SH-SY5Y (cell line): ENCODE data around the gene TNNI2.

Experiments
- GATA2 ChIP-seq: IDR thresholded peaks from 2 replicates; pipeline ENCODE4 v1.6.1; 2011; ENCODE audit warnings: mild to moderate bottlenecking, low read depth, low read length
- GATA3 ChIP-seq: IDR thresholded peaks from 2 replicates; pipeline ENCODE4 v1.6.1; 2011; ENCODE audit warnings: low read depth, mild to moderate bottlenecking, low read length, moderate library complexity

TNNI2 gene

DNA sequence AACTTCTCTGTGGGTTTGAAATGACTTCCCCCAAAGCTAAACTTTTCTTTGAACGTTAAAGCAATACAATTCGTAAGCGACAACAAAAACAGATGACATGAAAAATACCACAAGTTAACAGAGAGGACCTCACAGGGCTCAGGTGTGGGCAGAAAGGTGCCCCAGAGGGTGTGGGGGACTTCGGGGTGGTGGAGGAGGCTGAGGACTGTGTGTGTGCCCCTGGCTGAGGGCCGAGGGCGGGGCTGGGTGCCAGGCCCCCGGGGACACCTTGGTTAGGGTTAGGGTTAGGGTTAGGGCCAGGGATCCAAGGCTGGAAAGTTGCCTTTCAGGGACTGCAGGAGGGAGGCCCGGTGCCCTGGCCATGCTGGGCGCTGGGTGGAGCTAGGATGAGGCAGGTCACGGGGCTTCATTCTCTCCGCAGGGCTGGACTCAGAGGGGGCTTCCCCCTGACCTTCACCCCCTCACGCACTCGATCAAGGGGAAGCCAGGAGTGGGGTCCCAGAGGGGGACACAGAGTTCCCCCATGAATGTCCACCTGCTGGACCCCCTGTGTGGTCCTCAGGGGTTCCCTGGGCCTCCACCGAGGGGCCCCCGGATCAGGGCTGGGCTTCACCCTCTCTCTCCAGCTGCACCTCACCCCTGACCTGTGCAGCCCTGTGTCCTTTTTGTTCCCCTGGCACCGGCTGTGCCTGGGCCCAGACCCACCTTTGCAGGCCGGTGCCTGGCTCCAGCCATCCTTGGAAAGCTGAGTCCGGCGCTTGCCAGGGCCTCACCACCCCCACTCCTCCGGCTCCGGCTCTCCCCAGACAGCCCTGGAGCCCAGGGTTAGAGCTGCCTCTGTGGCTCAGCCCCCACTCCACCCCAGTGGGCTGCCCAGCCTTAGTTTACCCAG lies 7.0 kb downstream of the TNNI2 start:
- TF ChIP-seq GATA3 (no peak), GATA2 (no peak)

GRCh38 chr11:1846453-1846932 lies 7.7 kb downstream of the TNNI2 start:
- no peak for TF ChIP-seq GATA3
- no peak for TF ChIP-seq GATA2

DNA sequence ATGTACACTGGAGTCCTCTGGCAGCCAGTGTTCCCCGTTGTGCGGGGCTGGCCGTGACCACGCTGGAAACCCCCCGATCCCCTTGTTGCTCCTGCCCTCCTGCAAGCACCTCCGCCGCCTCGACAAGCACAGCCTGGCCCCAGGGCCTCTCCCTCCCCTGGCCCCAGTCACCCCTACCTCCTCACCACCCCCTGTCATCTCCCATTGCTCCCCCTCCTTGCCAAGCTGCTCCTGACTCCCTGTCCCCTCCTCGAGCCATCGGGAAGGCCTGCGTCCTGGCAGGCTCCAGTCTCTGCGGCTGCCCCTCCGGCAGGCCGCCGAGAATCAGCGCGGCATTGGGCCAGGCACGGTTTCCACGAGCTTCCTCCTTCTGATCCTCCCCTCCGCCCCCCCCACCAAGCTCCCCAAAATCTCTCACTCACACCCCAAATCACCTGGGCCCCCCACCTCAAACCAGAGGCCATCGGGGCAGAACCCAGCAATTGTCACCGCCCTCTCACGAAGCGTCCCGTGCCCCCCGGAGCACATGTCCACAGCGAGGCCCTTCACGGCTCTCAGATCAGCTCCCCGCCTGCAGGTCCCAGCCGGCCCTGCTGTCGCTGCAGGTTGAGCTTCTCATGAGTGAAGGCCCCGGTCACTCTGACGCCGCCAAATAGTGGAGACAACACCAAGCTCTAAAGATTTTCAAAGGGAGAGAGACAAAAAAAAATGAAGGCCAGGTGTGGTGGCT lies 8.4 kb downstream of the TNNI2 start:
- TF ChIP-seq GATA3 (no peak), GATA2 (no peak)

DNA sequence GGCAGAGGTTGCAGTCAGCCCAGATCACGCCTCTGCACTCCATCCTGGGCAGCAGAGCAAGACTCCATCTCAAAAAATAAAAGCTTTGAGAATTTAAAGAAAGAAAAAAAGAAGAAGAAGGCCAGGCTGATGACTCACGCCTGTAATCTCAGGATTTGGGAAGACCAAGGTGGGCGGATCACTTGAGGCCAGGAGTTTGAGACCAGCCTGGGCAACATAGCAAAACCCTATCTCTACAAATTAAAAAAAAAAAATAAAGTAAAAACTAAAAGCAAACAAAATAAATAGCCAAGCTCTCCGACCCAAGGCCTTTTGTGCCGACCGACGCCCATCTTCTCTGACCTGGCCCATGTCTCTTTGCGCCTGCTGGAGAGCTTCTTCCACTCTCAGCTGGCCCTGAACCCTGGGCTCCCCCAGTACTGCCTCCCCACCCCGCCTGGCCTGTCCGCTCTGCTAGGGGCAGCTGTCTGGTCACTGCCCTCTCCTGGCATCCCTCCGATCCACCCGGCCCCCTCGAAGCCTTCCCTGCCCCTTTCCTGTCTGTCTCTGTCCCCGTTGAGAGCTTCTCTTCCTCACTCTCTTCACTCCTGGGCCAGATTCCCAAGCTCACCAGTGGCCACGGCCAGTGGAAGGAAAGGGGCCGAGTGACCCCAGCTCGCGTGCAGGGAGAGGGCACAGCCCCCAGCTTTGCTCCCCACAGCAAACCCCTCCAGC lies 9.3 kb downstream of the TNNI2 start:
- no peak for TF ChIP-seq GATA2
- TF ChIP-seq GATA3: no peak

- TF ChIP-seq GATA3: no peak
- no peak for TF ChIP-seq GATA2
Observed at GRCh38 chr11:1848640-1849430, 10.1 kb downstream of the TNNI2 start.

DNA sequence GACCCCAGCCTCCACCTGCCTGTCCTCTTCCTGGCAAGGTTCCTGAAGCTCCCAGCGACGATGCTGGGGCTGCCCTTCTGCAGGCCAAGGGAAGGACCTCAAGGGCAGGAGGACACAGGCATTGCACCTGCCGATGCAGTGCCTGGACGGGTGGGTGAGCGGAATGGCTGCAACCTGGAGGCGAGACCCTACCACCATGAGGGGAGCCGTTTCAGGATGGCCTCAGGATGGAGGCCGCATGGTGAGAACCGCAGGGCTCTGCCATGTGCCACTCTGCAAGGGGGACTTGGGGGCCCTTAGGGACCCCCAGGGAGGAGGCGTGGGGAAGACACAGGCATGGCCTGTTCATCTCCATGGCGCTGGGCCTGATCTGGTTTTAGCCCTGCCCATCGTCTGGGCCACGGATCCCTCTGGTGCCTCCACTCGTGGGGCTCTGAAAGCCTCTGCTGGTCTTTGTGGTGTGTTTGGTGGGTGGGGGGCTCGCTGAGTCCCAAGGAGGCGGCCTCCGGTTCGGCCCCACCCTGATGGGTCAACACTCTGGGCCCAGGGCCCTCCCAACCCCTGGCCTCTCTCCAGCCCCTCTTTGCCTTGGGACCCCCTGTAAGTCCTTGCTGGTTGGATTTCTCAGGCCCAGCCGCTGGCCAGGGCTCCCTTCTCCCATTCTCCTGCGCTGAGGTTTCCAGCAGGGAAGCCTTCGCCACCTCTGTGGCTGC lies 12.8 kb downstream of the TNNI2 start:
- TF ChIP-seq GATA3: no peak

DNA sequence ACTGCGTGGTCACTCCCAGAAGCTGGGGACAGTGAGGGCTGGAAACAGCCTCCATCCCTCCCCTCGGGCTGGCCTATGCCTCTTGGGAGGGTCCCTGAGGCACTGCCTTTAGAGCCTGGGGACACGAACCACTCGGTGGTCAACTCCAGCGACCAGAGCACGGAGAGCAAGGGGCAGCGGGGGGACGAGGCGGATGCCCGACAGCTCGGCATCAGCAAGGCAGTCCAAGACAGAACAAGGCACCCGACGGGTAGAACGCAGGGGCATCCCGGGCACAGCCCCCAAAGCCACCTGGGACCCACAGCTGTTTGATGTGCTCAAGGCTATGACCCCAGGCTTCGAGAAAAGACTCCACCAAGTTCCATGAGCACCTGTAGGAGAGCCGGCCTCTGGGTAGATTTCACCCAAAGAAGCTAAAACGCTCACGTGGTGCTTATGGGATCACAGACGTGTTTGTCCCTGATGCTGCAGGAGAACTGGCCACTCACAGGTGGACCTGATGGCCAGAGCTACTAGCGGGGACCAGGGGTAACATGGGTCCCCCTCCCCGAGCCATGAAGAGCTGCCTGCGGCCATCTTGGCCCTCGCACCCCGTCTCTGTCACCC lies 13.6 kb downstream of the TNNI2 start:
- TF ChIP-seq GATA3 (no peak), GATA2 (no peak)

DNA sequence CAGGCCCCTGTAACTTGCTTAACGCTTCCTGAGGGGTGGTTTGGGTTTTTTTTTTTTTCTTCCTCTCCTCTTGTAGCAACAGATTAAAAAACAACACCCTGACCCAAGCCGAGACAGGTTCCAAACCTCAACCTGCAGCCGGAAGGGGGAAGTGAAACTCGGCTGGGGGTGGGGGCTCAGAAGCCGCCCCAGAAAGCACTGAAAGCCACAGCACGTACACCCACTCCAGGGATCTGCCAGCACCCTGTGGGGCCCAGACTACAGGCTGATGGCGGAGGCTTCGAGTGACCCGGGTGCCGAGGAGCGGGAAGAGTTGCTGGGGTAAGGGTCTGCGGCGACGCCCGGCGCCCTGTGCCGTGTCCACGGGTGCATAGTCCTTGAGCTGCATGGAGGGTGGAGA lies 14.1 kb downstream of the TNNI2 start, which contains the start of gene LSP1:
TSS of gene LSP1 (plus strand) at position 208 of the 400 bp plus-strand sequence. CDS start at position 269, 61 bp downstream.
- TF ChIP-seq GATA3 (no peak), GATA2 (no peak)

- TF ChIP-seq GATA2: no peak
- TF ChIP-seq GATA3: no peak
Observed at GRCh38 chr11:1853376-1854131, 14.8 kb downstream of the TNNI2 start.

DNA sequence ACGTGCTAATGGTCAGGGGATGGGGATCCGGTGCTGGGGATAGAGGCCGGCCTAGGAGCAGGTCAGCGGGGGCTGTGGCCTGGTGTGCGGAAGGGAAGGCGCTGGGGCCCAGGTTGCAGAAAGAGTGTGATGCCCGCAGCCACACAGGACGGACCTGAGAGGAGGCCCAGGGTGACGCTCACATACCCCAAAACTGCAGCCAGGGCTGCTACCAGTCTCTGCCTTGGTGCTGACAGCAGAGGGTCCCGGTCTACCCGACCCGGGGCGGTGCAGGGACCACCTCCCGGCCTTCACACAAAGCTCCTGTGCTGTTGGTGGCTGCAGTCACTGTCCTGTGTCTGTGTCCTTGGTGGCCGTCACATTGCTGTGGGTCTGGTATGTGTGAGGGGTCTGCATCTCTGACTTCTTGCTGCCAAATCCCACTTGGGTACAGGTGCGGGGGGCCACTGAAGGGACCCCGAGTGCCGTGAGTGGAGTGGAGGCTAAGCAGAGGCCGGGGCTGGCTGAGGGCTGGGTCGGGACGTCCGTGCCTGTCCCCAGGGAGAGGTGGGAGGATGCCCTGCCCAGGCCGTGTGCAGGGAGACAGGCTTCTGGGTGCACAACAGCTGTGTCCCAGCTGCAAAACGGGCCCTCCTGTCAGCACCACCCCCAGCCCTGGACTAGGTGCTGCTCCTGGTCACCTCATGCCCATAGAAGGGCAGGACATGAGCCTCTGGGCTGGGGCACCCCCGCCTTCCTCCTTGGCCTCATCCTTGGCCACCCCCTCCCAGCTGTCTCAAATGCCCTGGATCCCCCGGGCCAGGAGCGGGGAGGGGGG lies 15.6 kb downstream of the TNNI2 start:
- TF ChIP-seq GATA3: no peak
- no peak for TF ChIP-seq GATA2
